ENCODE data around the gene OSBP.
A peak's percentile ranks its signal among the peaks of the same experiment; 100 is the strongest.
"Not testable (repeated sequence)": the region's sequence is repeated elsewhere in the genome, so short reads cannot be mapped to it uniquely, and the experiment has no call there.

The OSBP gene, protein sequence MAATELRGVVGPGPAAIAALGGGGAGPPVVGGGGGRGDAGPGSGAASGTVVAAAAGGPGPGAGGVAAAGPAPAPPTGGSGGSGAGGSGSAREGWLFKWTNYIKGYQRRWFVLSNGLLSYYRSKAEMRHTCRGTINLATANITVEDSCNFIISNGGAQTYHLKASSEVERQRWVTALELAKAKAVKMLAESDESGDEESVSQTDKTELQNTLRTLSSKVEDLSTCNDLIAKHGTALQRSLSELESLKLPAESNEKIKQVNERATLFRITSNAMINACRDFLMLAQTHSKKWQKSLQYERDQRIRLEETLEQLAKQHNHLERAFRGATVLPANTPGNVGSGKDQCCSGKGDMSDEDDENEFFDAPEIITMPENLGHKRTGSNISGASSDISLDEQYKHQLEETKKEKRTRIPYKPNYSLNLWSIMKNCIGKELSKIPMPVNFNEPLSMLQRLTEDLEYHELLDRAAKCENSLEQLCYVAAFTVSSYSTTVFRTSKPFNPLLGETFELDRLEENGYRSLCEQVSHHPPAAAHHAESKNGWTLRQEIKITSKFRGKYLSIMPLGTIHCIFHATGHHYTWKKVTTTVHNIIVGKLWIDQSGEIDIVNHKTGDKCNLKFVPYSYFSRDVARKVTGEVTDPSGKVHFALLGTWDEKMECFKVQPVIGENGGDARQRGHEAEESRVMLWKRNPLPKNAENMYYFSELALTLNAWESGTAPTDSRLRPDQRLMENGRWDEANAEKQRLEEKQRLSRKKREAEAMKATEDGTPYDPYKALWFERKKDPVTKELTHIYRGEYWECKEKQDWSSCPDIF

DNA sequence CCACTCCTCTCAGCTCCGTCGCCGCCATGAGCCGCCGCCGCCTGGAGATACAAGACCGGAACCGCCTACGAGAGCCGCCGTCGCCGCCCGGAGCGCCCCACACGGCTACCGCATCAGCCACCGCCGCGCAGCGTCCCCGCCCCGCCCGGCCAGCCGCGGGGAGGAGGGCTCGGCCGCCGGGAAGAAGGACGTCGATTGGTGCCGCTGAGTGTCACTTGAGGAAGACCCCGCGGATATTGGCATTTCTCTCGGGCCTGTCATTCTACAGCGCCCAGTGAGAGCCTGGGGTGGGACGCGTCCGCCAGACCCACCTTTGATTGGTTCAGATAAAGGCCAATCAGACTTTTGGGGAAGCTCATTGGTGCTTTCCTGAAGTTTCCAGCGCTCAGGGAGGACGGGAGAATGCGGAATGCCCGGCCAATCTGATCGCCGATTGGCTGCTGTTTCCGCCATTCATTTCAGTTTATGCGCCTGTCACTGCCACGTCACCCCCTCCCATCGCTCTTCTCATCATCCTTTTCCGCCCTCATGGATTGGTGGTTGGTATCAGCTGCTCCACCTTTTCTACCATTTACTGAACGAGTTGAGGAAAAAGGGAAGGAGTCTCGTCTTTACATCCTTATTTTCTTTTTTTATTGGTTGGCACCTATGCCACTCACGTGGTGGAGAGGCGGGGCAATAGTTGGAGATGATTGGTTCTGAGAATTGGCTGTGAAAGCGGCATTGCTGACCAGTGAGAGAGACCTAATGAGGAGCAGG, at the start of gene OSBP:
TSS of gene OSBP (minus strand) at position 138 of the 759 bp plus-strand sequence. CDS start at position 28, 110 bp downstream.
- DNase-seq = peak; percentile 99
- in situ Hi-C loops (cut with HindIII; ENCODE audit: low pct_ligation_motif_present, low pct_unique_long_range_greater_than_20kb, low sequenced_read_pairs) = no loop called here

DNA sequence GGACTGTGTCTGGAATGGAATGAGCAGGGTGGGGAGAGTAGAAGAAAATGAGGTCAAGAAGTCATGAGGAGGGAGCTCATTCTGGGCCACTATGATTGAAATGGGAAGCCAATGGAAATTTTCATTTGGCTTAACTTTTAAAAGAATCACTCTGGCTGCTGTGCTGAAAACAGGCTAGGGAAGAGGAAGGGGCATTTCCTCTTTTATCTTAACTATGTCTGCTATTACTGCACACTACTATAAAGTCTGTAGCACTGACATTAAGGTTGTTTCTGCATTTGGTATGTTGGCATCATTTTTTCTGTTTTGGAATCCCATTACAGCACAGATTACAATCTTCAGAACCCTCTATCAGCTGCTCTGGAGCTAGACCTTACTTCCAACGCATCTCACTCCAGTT, 45.0 kb upstream of the OSBP start:
- no peak for DNase-seq
- in situ Hi-C loops (cut with HindIII; ENCODE audit: low pct_ligation_motif_present, low pct_unique_long_range_greater_than_20kb, low sequenced_read_pairs) = no loop called here

DNA sequence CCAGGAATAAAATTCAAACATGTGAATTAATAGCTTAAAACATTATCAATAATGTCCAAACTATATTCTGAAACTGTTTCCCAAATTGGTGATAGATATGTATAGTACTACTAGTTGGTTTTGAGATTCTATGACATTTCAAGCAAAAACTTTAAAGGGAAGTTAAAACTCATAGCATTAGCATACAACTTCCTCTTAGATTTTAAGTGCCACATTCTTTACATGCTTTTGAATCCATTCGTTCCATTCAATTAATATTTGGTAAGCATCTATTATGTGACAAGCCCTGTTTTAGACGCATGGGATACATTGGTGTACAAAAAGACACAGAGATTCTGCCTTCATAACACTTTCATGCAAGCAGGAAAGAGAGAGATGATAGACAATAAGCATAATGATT, 44.4 kb upstream of the OSBP start:
- in situ Hi-C loops (cut with HindIII; ENCODE audit: low pct_ligation_motif_present, low pct_unique_long_range_greater_than_20kb, low sequenced_read_pairs) = no loop called here
- no peak for DNase-seq

DNA sequence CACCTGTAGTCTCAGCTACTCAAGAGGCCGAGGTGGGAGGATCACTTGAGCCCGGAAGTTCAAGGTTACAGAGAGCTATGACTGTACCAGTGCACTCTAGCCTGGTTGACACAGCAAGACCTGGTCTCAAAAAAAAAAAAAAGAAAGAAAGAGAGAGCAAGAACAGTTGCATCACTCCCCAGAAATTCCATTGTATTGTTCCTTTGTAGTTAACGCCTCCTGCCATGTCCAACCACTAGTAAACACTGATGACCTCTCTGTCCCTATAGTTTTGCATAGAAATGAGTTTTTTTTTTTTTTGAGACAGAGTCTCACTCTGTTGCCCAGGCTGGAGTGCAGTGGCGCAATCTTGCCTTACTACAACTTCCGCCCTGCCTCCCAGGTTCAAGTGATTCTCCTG, 42.5 kb upstream of the OSBP start:
- in situ Hi-C loops (cut with HindIII; ENCODE audit: low pct_ligation_motif_present, low pct_unique_long_range_greater_than_20kb, low sequenced_read_pairs) = no loop called here

DNA sequence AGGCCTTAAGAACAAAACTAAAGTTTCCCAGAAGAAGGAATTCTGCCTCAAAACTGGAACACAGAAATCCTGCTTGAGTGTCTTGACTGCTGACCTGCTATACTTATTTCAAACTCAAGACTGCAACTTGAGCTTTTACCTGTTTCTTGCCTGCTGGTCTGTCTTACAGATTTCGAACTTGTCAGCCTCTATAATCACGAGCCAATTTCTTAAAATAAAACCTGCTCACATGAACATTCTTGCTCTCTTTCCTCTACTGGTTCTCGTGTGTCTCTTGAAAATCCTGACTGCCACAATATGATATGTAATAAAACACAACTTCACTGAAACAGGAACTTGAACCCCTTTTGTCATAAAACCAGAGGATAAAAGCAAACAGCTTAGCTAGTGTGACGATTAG, 39.3 kb upstream of the OSBP start:
- in situ Hi-C loops (cut with HindIII; ENCODE audit: low pct_ligation_motif_present, low pct_unique_long_range_greater_than_20kb, low sequenced_read_pairs) = no loop called here
- no peak for DNase-seq

More for the DNA sequence above, 42.5 kb upstream of the OSBP start:
- DNase-seq = no peak

DNA sequence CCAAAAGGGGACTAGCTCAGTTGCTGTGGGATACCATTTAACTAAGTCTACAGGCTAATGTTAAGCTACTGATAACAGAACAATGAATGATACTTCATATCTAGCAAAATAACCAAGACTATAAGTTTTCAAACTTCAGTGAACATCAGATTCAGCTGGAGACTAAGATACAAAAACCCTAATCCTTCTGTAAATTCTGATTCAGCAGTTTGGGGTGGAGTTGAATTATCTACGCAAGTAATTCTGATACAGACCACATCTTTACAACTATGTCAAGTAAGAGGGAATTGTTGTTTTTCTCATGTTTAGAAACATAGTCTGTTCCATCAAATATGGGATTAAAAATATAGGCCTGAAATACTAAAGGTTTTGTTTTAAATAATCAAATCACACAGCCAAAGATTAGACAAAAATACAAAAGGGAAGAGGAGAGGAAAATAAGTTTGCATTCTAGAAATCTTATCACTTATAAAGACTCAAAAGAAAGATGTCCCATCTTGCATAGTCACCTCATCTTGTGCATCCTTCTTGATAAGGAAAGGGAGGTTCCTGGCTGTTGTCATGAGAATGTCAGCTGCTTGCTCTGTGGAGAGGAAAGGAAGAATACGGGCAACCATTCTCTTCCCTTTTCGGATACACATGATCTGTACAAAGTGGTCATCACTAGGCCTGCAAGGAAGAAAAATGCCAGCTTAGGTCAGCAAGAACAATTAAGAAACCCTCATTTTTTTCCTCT, 31.8 kb upstream of the OSBP start:
- in situ Hi-C loops (cut with HindIII; ENCODE audit: low pct_ligation_motif_present, low pct_unique_long_range_greater_than_20kb, low sequenced_read_pairs) = no loop called here
- DNase-seq = no peak

DNA sequence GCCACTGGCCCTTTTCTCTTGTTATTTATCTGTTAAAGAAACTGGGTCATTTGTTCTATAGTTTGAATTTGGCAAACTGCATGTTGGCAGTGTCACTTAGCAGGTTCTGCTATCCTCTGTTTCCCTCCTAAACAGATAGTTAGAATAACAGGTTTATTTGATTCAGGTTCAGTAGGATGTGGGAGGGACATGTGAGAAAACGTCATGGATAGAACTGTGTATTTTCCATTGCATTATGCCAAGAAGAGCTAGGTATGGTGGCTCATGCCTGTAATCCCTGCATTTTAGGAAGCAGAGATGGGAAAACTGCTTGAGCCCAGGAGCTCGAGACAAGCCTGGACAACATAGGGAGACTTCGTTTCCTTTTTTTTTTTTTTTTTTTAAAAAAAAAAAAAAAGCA, 29.0 kb upstream of the OSBP start:
- in situ Hi-C loops (cut with HindIII; ENCODE audit: low pct_ligation_motif_present, low pct_unique_long_range_greater_than_20kb, low sequenced_read_pairs) = no loop called here
- no peak for DNase-seq

DNA sequence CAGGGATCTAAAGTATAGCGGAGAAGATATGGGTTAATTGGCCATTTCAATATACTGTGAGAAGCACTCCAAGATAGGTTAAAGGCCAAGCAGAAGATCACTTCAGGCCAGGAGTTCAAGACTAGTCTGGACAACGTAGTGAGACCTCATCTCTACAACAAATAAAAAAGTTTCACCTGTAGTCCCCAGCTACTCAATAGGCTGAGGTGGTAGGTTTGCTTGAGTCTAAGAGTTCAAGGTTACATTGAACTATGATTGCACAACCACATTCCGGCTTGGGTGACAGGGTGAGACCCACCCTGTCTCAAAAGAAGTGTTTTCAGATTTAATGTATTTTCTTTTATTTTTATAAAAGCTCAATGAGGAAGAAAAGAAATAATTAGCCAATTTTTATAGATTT, 27.8 kb upstream of the OSBP start:
- in situ Hi-C loops (cut with HindIII; ENCODE audit: low pct_ligation_motif_present, low pct_unique_long_range_greater_than_20kb, low sequenced_read_pairs) = no loop called here
- DNase-seq = no peak

DNA sequence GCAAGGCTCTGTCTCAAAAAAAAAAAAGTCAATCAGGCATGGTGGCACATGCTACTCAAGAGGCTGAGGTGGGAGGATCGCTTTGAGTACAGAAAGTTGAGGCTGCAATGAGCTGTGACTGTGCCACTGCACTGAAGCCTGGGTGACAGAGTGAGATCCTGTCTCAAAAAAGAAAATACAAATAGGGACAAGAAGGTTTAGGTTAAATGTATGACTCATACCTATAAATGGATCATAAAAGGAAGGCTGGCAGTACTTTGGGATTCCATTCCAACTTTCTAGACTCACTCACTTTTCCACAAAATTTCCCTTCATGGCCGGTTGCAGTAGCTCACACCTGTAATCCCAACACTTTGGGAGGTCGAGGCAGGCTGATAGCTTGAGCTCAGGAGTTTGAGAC, 25.6 kb upstream of the OSBP start:
- in situ Hi-C loops (cut with HindIII; ENCODE audit: low pct_ligation_motif_present, low pct_unique_long_range_greater_than_20kb, low sequenced_read_pairs) = no loop called here
- no peak for DNase-seq

DNA sequence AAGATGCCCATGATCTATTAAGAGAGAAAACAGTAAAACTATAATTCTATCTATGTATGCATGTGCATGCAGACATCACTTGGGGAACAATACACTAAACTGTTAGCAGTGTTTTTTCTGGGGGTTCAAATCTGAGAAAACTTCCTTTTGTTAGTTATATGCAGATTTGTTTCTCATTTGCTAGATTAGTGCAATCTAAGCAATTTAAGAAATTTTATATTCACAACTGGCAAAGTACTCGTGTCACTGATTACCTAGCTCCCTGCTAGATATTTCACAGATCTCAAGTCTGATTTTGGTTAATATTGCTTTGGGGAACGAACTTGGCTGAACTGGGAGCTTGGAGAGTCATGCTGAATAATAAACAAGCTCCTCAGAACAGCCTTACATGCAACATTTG, 14.9 kb upstream of the OSBP start:
- in situ Hi-C loops (cut with HindIII; ENCODE audit: low pct_ligation_motif_present, low pct_unique_long_range_greater_than_20kb, low sequenced_read_pairs) = no loop called here
- no peak for DNase-seq

DNA sequence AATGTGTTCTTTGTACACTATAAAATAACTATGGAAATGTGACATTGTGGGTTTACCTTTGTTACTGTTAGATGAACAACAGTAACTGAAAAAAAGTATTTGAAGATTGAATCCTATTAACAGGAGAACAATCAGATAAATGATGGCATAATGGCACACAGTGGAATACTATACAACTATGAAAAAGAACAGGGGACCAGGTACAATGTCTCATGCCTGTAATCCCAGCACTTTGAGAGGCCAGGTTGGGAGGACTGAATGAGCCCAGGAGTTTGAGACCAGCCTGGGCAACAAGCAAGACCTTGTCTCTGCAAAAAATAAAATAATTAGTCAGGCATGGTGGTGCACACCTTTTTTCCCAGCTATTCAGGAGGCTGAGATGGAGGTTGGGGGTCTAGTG, 14.4 kb upstream of the OSBP start:
- in situ Hi-C loops (cut with HindIII; ENCODE audit: low pct_ligation_motif_present, low pct_unique_long_range_greater_than_20kb, low sequenced_read_pairs) = no loop called here
- DNase-seq = no peak

DNA sequence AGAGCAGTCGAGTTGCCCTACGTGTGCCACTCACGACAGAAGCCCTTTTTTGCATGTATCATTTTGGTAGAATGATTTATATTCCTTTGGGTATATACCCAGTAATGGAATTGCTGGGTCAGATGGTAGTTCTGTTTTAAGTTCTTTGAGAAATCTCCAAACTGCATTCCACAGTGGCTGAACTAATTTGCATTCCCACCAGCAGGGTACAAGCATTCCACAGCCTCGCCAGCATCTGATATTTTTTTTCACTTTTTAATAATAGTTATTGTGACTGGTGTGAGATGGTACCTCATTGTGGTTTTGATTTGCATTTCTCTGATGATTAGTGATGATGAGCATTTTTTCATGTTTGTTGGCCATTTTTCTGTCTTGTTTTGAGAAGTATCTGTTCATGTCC, 11.4 kb upstream of the OSBP start:
- DNase-seq = not testable (repeated sequence)

DNA sequence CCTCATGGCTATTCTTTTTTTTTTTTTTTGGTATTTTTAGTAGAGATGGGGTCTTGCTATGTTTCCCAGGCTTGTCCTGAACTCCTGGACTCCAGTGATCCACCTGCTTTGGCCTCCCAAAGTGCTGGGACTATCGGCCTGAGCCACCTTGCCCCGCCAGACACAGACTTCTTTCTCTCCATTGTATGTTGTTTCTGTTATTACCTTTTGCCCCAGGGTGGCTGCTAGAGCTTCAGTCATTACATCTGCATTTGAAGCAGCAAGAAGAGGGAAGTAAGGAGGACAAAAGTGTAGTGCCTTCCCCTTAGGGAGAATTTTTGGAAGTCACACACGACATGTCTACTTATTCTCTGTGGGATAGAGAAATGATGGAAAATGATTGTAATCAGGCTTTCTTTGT, 10.1 kb upstream of the OSBP start:
- no peak for DNase-seq
- in situ Hi-C loops (cut with HindIII; ENCODE audit: low pct_ligation_motif_present, low pct_unique_long_range_greater_than_20kb, low sequenced_read_pairs) = no loop called here

More for the DNA sequence above, 11.4 kb upstream of the OSBP start:
- in situ Hi-C loops (cut with HindIII; ENCODE audit: low pct_ligation_motif_present, low pct_unique_long_range_greater_than_20kb, low sequenced_read_pairs) = not testable (repeated sequence)

DNA sequence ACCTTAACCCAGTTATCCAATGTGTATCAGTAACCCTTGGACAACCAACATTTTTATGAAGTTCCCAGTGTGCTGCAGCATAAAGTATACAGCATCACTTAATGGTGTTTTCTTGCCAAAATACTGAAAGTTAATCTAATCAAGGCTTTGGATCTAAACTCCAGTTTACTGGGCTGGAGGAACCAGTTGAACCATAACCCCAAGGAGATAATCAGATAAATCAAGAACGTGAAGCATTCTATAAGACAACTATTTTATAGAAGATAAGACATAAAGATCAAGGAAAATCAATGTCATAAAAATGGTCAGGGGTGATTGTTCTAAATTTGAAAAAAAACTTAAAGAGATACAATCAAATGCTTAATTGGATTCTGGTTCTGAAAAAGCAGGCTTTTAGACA, 2.3 kb upstream of the OSBP start:
- in situ Hi-C loops (cut with HindIII; ENCODE audit: low pct_ligation_motif_present, low pct_unique_long_range_greater_than_20kb, low sequenced_read_pairs) = no loop called here
- DNase-seq = no peak

DNA sequence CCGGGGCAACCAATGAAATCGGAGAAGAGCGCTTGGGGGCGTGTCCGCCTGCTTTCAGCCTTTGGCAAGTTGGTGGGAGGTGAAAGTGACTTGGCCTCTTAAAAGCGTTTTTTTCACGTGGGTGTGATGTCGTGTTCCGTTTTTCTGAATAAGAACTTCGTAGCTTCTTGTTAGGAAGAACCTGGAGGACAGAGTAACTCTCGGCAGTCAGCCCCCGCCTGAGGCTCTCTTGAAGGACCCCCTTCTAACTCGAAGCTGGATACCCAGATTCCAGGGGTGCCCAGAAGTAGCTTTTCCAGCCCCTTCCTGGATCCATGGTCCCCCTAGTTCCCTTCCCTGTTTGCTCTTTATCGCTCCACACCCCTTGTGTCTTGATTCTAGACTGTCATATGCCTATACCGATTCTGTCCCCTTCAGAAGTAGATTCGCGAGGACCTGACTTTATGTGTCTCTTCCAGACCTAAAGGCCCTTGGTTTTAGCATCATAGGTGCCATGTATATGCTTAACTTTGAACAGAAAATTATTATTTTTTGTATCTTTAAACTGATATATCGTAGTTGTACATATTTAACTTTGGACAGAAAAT, 915 bp upstream of the OSBP start:
- in situ Hi-C loops (cut with HindIII; ENCODE audit: low pct_ligation_motif_present, low pct_unique_long_range_greater_than_20kb, low sequenced_read_pairs) = no loop called here
- DNase-seq = peak; percentile 10

DNA sequence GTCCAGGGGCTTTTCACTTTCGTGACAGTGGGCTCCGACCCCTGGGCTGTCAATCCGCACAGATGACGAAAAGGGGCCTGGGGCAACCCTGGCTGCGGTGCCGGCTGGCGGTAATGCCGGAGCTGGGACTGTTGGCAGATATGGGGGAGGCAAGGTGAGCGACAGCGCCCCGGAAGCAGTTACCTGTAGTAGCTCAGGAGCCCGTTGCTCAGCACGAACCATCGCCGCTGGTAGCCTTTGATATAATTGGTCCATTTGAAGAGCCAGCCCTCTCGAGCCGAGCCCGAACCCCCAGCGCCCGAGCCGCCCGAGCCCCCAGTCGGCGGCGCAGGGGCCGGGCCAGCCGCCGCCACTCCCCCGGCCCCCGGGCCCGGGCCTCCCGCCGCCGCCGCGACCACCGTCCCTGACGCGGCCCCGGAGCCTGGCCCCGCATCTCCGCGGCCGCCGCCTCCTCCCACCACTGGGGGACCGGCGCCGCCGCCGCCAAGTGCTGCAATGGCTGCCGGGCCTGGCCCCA, 396 bp downstream of the OSBP start:
- in situ Hi-C loops (cut with HindIII; ENCODE audit: low pct_ligation_motif_present, low pct_unique_long_range_greater_than_20kb, low sequenced_read_pairs) = no loop called here
- peak; percentile 2 for DNase-seq

DNA sequence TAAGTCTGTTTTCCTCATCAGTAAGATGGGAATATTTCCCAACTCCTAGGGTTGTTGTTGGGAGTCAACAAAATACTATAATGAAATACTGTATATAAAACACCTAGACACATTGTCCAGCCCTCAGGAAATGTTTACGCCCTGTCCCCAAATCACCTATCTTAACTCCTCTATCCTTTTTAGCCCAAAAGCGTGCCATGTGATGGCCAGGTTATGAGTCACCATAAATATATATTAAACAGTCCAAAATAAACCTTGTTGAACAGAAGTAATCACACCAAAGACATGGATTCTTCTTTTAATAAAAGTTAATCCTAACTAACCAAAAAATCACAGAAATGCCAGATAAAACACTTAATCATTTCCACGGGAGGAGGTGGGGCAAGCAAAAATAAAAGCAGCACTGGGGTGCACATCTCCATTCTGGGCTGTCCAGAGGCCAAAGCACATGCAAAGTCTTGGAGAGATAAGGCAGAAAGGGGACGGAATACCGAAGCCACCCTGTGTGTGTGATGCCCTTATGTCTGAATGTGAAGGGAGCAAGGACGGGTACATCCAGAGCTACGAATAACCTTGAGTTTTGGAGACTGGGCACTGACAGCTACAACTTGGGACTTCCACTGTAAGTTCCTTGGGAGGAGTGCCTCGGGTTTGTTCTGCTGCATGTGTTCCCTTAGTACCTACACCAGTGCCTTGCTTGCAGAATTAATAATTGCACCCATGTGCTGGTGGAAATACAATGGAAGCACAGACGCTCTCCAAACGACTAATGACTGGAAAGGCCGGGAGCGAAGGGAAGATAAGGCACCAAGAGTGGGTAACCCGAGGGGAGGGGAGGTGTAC, 1.1 kb downstream of the OSBP start:
- in situ Hi-C loops (cut with HindIII; ENCODE audit: low pct_ligation_motif_present, low pct_unique_long_range_greater_than_20kb, low sequenced_read_pairs) = no loop called here
- DNase-seq = no peak
